Upper lobe of left lung (tissue), 6 donors: ENCODE data around the gene ATOH8. TPM values are rescaled to one million over a fixed set of nuclear protein-coding genes. Genes with fewer than 3 reads are reported as not detected.

Experiments
- ATAC-seq, 2 donors: fragments of 200-7000 bp; cut with Tn5 transposase; one replicate each; pipeline ENCODE4 v1.9.1; 2022; ENCODE audit warnings: mild to moderate bottlenecking in 2 of 2, moderate library complexity in 2 of 2; ENCODE audit not compliant: low FRiP score in 2 of 2
- DNase-seq, 2 donors: peaks; one replicate each; pipeline ENCODE4 v3.0.0-alpha.2; 2019 to 2020
- H3K27ac ChIP-seq, 4 donors: fragments of 200-600 bp; sonication (generic); one replicate each; pipeline ENCODE4 v1.5.1; 2016 to 2019
- H3K27me3 ChIP-seq, 4 donors: fragments of 200-600 bp; sonication (generic); one replicate each; pipeline ENCODE4 v1.5.1; 2017 to 2019
- H3K36me3 ChIP-seq, 4 donors: fragments of 200-600 bp; sonication (generic); one replicate each; pipeline ENCODE4 v1.5.1; 2016 to 2019
- H3K4me1 ChIP-seq, 4 donors: fragments of 200-600 bp; sonication (generic); one replicate each; pipeline ENCODE4 v1.5.1; 2018 to 2019
- H3K4me3 ChIP-seq, 4 donors: fragments of 200-600 bp; sonication (generic); one replicate each; pipeline ENCODE4 v1.5.1; 2017 to 2019; ENCODE audit warnings: mild to moderate bottlenecking in 2 of 4, moderate library complexity in 1 of 4
- H3K9me3 ChIP-seq, 4 donors: fragments of 200-600 bp; sonication (generic); one replicate each; pipeline ENCODE4 v1.5.1; 2018 to 2019
- EP300 ChIP-seq, 4 donors: sonication (generic); formaldehyde crosslinking; IDR thresholded peaks; one replicate each; pipeline ENCODE4 v1.5.1; 2017; ENCODE audit warnings: antibody characterized with exemption in 4 of 4, control low read depth in 2 of 4
- POLR2A ChIP-seq, 4 donors: fragments of 450-650 bp; IDR thresholded peaks; one replicate each; pipeline ENCODE4 v1.5.1; 2016 to 2017; ENCODE audit warnings: antibody characterized with exemption in 4 of 4, mild to moderate bottlenecking in 2 of 4
- POLR2AphosphoS5 ChIP-seq, 2 donors: sonication (generic); formaldehyde crosslinking; IDR thresholded peaks; one replicate each; pipeline ENCODE4 v1.5.1; 2017; ENCODE audit warnings: antibody characterized with exemption in 2 of 2
- WGBS, 2 donors: methylation state at CpG; one replicate each; pipeline ENCODE4 v1.1.5; 2017 to 2018; 5-methylcytosine and 5-hydroxymethylcytosine counted together
- total RNA-seq, 6 donors: library from RNA; depleted of rRNA in 4 of 6; stranded (reverse); fragments of >200 nt in 4 of 6; gene quantifications; one replicate each; pipeline versions ENCODE4 v1.1.0 to v1.2.1, GENCODE V29; 2016 to 2021
- TF ChIP-seq, protein P1 (sequence below), 6 experiments: fragments of 450-650 bp in 4 of 6; fragments of 200-600 bp in 2 of 6; sonication (generic) in 2 of 6; IDR thresholded peaks; one replicate each; pipeline ENCODE4 v1.5.1; 2016 to 2019; ENCODE audit warnings: antibody characterized with exemption in 6 of 6
- donor health status: DM: no; HTN: no; CAD: no; lungs with moderate emphysema.
- donor health status: DM: no; HTN: yes; CAD: no; lungs with severe emphysema.

ATOH8 gene
- total RNA-seq, 6 donors from 2014 or later, result 60.2 to 121 (median 85.1) TPM

DNA sequence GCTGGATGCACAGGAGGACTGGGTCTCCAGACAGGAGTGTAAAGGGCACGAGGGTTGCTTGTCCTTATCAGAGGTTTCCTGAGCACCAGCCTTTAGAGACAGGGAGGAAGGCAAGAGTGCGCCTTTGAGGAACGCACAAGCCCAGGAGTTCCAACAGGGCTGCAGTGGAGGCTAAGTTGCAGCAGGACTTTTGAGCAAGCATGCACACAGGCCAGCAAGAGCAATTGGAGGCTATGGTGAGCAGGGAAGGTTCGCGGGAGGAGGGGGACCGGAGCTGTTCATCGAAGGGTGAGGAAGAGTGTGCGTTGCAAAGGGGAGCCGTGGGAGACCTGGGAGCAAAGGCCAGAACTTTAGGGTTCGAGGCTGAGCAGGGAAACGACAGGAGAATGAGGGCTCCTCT, 2.2 kb upstream of the ATOH8 start:
- H3K27me3 ChIP-seq, result peaks cover 0 to 13% (median 0%) of the 10 kb centered on the region in 4 donors
- peaks cover 0 to 5% (median 0%) of the 10 kb centered on the region in 4 donors for H3K36me3 ChIP-seq
- peaks cover 41 to 73% (median 49%) of the 10 kb centered on the region in 4 donors for H3K4me1 ChIP-seq
- H3K27ac ChIP-seq, result peak overlapping the region in 2 of 4 donors; percentile 43 to 52
- TF ChIP-seq POLR2AphosphoS5 (IDR thresholded peaks at IDR 0.05) (no peak), POLR2A (IDR thresholded peaks at IDR 0.05) (no peak), EP300 (IDR thresholded peaks at IDR 0.05) (no peak)
- TF ChIP-seq, protein P1, sequence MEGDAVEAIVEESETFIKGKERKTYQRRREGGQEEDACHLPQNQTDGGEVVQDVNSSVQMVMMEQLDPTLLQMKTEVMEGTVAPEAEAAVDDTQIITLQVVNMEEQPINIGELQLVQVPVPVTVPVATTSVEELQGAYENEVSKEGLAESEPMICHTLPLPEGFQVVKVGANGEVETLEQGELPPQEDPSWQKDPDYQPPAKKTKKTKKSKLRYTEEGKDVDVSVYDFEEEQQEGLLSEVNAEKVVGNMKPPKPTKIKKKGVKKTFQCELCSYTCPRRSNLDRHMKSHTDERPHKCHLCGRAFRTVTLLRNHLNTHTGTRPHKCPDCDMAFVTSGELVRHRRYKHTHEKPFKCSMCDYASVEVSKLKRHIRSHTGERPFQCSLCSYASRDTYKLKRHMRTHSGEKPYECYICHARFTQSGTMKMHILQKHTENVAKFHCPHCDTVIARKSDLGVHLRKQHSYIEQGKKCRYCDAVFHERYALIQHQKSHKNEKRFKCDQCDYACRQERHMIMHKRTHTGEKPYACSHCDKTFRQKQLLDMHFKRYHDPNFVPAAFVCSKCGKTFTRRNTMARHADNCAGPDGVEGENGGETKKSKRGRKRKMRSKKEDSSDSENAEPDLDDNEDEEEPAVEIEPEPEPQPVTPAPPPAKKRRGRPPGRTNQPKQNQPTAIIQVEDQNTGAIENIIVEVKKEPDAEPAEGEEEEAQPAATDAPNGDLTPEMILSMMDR (IDR thresholded peaks at IDR 0.05), result no peak
- DNase-seq (no peak), ATAC-seq (no peak)
- 71 to 82% methylated on average over 11 of the region's 11 CpGs for WGBS, 2 donors
- H3K9me3 ChIP-seq, result no peaks in the 10 kb centered on the region
- no peak overlapping the region for H3K4me3 ChIP-seq

DNA sequence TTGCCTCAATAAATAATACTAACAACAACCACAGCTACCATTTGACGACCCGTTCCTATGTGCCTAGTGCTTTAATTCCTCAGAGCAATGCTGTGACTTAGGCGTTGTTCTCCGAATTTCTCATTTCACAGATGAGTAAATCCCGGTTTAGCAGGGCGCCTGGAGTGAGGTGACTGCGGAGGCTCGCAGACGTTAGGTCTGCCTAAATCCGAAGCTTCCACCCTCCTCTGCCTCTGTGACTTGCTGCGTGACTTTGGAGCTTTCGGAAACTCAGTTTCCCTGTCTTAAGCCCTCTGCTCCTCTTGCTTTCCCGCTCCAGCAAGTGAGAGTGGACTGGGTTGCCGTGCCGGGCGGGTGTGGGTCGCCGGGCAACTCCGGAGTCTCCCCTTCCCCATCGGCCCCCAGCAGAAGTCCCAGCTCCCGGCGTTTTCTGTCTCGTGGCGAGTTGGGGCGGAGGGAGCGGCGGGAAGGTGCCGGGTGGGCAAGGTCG, 711 bp upstream of the ATOH8 start:
- H3K4me1 ChIP-seq, result peaks cover 53 to 88% (median 57%) of the 10 kb centered on the region in 4 donors
- 22 to 44% methylated on average over 16 to 29 of the region's 29 CpGs for WGBS, 2 donors
- ATAC-seq (peak in 1 of 2 donors; percentile 2), DNase-seq (peak in 1 of 2 donors; percentile 85)
- peak overlapping the region; percentile 72 to 95 (median 84) for H3K4me3 ChIP-seq
- no peak for TF ChIP-seq POLR2AphosphoS5 (IDR thresholded peaks at IDR 0.05)
- no peak for TF ChIP-seq POLR2A (IDR thresholded peaks at IDR 0.05)
- no peak for TF ChIP-seq EP300 (IDR thresholded peaks at IDR 0.05)
- TF ChIP-seq, protein P1 (IDR thresholded peaks at IDR 0.05), result no peak
- H3K27ac ChIP-seq, result peak overlapping the region; percentile 82 to 98 (median 91)
- H3K9me3 ChIP-seq, result no peaks in the 10 kb centered on the region
- peaks cover 0 to 14% (median 0%) of the 10 kb centered on the region in 4 donors for H3K36me3 ChIP-seq
- H3K27me3 ChIP-seq, result peaks cover 0 to 13% (median 0%) of the 10 kb centered on the region in 4 donors

DNA sequence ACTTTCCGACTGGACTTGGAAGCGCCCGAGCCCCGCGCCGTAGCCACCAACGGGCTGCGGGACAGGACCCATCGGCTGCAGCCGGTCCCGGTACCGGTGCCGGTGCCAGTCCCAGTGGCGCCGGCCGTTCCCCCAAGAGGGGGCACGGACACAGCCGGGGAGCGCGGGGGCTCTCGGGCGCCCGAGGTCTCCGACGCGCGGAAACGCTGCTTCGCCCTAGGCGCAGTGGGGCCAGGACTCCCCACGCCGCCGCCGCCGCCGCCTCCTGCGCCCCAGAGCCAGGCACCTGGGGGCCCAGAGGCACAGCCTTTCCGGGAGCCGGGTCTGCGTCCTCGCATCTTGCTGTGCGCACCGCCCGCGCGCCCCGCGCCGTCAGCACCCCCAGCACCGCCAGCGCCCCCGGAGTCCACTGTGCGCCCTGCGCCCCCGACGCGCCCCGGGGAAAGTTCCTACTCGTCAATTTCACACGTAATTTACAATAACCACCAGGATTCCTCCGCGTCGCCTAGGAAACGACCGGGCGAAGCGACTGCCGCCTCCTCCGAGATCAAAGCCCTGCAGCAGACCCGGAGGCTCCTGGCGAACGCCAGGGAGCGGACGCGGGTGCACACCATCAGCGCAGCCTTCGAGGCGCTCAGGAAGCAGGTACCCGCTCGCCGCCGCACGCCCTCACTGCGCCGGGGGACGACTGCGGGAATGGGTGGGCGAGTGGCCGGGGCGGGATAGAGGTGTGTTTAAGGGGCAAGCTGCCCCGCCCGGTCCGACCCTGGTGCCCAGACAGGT, 713 bp downstream of the ATOH8 start:
- ATAC-seq, result peak in 1 of 2 donors; percentile 25
- peaks cover 0 to 13% (median 0%) of the 10 kb centered on the region in 4 donors for H3K27me3 ChIP-seq

DNA sequence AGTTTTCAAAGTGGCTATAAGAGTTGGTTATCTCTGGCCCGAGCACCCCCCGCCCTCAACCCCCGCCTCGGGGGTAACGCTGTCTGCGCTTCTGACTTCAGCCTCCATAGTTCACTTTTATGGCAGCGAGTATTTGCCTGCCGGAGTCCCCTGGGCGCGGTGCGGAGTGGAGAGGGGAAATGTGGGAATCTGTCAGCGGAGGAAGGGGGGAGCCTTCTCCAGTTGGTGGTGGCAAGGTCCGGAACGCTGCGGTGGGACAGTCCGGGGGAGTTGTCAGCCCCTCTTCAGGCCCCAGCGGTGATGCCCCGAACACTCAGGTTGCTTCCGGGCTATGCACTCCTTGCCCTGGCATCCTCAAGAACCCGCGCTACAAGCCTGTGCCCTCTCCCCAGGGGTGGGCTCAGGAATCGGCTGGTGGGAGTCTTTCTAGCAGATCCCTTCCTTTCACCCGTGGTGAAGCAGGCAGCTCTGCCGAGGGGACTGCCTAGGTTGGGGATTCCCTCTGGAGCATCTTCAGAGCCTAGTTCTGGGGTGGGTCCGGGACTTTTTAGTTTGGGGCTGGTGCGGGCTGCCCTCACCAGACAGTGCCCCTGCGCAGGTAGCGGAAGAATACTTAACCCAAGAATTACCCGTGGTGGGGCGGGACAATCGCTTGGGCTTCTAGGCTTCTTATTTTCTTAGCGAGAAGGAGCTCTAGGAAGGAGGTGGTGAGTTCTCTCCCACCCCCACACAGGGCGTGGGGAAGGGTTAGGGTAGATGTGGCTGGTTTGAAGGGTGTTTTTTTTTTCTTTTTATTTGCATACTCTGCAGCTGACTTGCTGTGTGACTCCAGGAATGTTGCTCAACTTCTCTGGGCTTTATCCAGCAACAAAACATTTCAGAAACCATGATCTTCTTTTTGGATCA, 1.6 kb downstream of the ATOH8 start:
- peaks cover 0 to 32% (median 6%) of the 10 kb centered on the region in 4 donors for H3K36me3 ChIP-seq
- DNase-seq (peak in 1 of 2 donors; percentile 40), ATAC-seq (peak in 1 of 2 donors; percentile 16)
- peaks cover 60 to 98% (median 67%) of the 10 kb centered on the region in 4 donors for H3K4me1 ChIP-seq
- peak overlapping the region; percentile 82 to 98 (median 91) for H3K27ac ChIP-seq
- peaks cover 0 to 13% (median 0%) of the 10 kb centered on the region in 4 donors for H3K27me3 ChIP-seq
- TF ChIP-seq, protein P1 (IDR thresholded peaks at IDR 0.05), result no peak
- TF ChIP-seq POLR2A (IDR thresholded peaks at IDR 0.05) (peak in 2 of 4 donors; percentile 23 to 47), POLR2AphosphoS5 (IDR thresholded peaks at IDR 0.05) (peak in 1 of 2 donors; percentile 9)
- H3K4me3 ChIP-seq, result peak overlapping the region; percentile 72 to 95 (median 84)
- WGBS, 2 donors, result 2 to 3% methylated on average over 8 to 33 of the region's 33 CpGs
- no peaks in the 10 kb centered on the region for H3K9me3 ChIP-seq

More for the DNA sequence above, 713 bp downstream of the ATOH8 start:
- Histone ChIP-seq H3K4me1 (peaks cover 57 to 93% (median 61%) of the 10 kb centered on the region in 4 donors), H3K4me3 (peak overlapping the region; percentile 72 to 95 (median 84)), H3K9me3 (no peaks in the 10 kb centered on the region), H3K27ac (peak overlapping the region; percentile 82 to 98 (median 91)), H3K36me3 (peaks cover 0 to 28% (median 6%) of the 10 kb centered on the region in 4 donors)
- TF ChIP-seq, protein P1 (IDR thresholded peaks at IDR 0.05), result peak in 3 of 6 experiments; percentile 26 to 61 (median 56)
- TF ChIP-seq POLR2AphosphoS5 (IDR thresholded peaks at IDR 0.05), result no peak
- no peak for TF ChIP-seq EP300 (IDR thresholded peaks at IDR 0.05)
- peak in 1 of 4 donors; percentile 13 for TF ChIP-seq POLR2A (IDR thresholded peaks at IDR 0.05)
- DNase-seq, result peak in 1 of 2 donors; percentile 92
- 2% methylated on average over 48 of the region's 93 CpGs; no CpG with 5 or more reads in 1 of the 2 donors for WGBS, 2 donors
